H1 (cell line): Measurements from ENCODE around the gene DNM2. TPM values are rescaled to one million over a fixed set of nuclear protein-coding genes. Genes with fewer than 3 reads are reported as not detected.

Source experiments
- CHD7 ChIP-seq: fragments of 300-600 bp; sonication (generic); IDR thresholded peaks from 2 replicates; pipeline ENCODE4 v1.7.1; 2012; ENCODE audit warnings: low read length, moderate library complexity, mild to moderate bottlenecking, inconsistent platforms; ENCODE audit not compliant: insufficient replicate concordance
- CTBP2 ChIP-seq: IDR thresholded peaks from 2 replicates; pipeline ENCODE4 v1.7.0; 2011; ENCODE audit warnings: borderline replicate concordance, mild to moderate bottlenecking, moderate library complexity, mixed read lengths, low read length; ENCODE audit not compliant: insufficient read depth, insufficient read length
- EZH2 ChIP-seq: fragments of 200-600 bp; sonication (generic); IDR thresholded peaks from 2 replicates; pipeline ENCODE4 v1.7.1; 2012; ENCODE audit warnings: low read depth, mild to moderate bottlenecking, moderate library complexity, low read length, inconsistent platforms; ENCODE audit not compliant: severe bottlenecking
- FOSL1 ChIP-seq: IDR thresholded peaks from 2 replicates; pipeline ENCODE4 v1.6.1; 2011; ENCODE audit warnings: mild to moderate bottlenecking, low read depth, low read length, moderate library complexity; ENCODE audit not compliant: insufficient read depth
- GTF2F1 ChIP-seq: IDR thresholded peaks from 2 replicates; pipeline ENCODE4 v1.6.1; 2012; ENCODE audit warnings: low read depth, low read length, improper control_type of control experiment, borderline replicate concordance
- JUND ChIP-seq: IDR thresholded peaks from 2 replicates; pipeline ENCODE4 v1.6.1; 2011; ENCODE audit warnings: mild to moderate bottlenecking, improper control_type of control experiment, low read length
- RFX5 ChIP-seq: IDR thresholded peaks from 2 replicates; pipeline ENCODE4 v1.6.1; 2011; ENCODE audit warnings: low read depth, low read length, improper control_type of control experiment, borderline replicate concordance
- RNF2 ChIP-seq: fragments of 200-900, 300-1000 bp; sonication (generic); IDR thresholded peaks from 2 replicates; pipeline ENCODE4 v1.7.1; 2016; ENCODE audit warnings: borderline replicate concordance, low read depth, mild to moderate bottlenecking, antibody characterized with exemption, low read length; ENCODE audit not compliant: poor library complexity, severe bottlenecking; ENCODE audit errors: missing control alignments
- RXRA ChIP-seq: IDR thresholded peaks from 2 replicates; pipeline ENCODE4 v1.6.1; 2011; ENCODE audit warnings: low read depth, mild to moderate bottlenecking, low read length, moderate library complexity; ENCODE audit not compliant: insufficient read depth
- USF2 ChIP-seq: IDR thresholded peaks from 2 replicates; pipeline ENCODE4 v1.6.1; 2011; ENCODE audit warnings: low read length, improper control_type of control experiment
- polyA plus RNA-seq, 7 experiments: library from polyadenylated mRNA; depleted of rRNA in 3 of 7; stranded (reverse) in 5 of 7; unstranded in 2 of 7; fragments of >200 nt in 5 of 7; fragments of 200-250 nt in 2 of 7; gene quantifications; 1 replicate in 5 of 7; 2 replicates in 1 of 7; 4 replicates in 1 of 7; pipeline versions ENCODE4 v1.2.1 to v1.2.3, GENCODE V29; 2011 to 2013; ENCODE audit warnings: missing spikeins in 2 of 7, mixed read lengths in 2 of 7
- total RNA-seq: library from RNA; stranded (reverse); fragmentation: NEBNext Ultra II Directional; extraction: Animal tissue kit (Norgen Biotek cat#: 25700); gene quantifications from 2 replicates; pipeline ENCODE4 v1.2.1, GENCODE V29; 2021

Gene DNM2
- total and polyA plus RNA-seq, 2 of the 8 experiments (the other 6 are each of a cell fraction or from before 2014, with no cell fraction given) = 61.9 to 120 TPM

- TF ChIP-seq CHD7 = no peak
- TF ChIP-seq RFX5 = no peak
- TF ChIP-seq JUND = no peak
- no peak for TF ChIP-seq FOSL1
- TF ChIP-seq GTF2F1 = no peak
- TF ChIP-seq USF2 = no peak
- no peak for TF ChIP-seq RNF2
- no peak for TF ChIP-seq RXRA
- TF ChIP-seq CTBP2 = no peak
- no peak for TF ChIP-seq EZH2
These were observed 72.0 kb downstream of the DNM2 start (continued) for GRCh38 chr19:10789866-10790265.
